Glutamatergic neuron (in vitro differentiated cells): ENCODE results near the gene SCGB2B2. TPM values are rescaled to one million over a fixed set of nuclear protein-coding genes. Genes with fewer than 3 reads are reported as not detected.

Source experiments
- DNase-seq: peaks from one replicate; pipeline ENCODE4 v3.0.0; 2022
- H3K27ac Mint-ChIP-seq: one replicate; pipeline ENCODE4 v1.8.0; 2020; ENCODE audit warnings: mild to moderate bottlenecking, mixed read lengths, inconsistent platforms; ENCODE audit not compliant: unreplicated experiment
- H3K27me3 Mint-ChIP-seq: one replicate; pipeline ENCODE4 v1.8.0; 2020; ENCODE audit warnings: mild to moderate bottlenecking, moderate library complexity, mixed read lengths, inconsistent platforms; ENCODE audit not compliant: unreplicated experiment
- H3K36me3 Mint-ChIP-seq: one replicate; pipeline ENCODE4 v1.8.0; 2020; ENCODE audit warnings: mild to moderate bottlenecking, mixed read lengths, inconsistent platforms; ENCODE audit not compliant: unreplicated experiment
- H3K4me1 Mint-ChIP-seq: one replicate; pipeline ENCODE4 v1.8.0; 2020; ENCODE audit warnings: mild to moderate bottlenecking, low read depth, mixed read lengths, inconsistent platforms; ENCODE audit not compliant: unreplicated experiment
- H3K4me3 Mint-ChIP-seq: one replicate; pipeline ENCODE4 v1.8.0; 2020; ENCODE audit warnings: mild to moderate bottlenecking, mixed read lengths, inconsistent platforms; ENCODE audit not compliant: unreplicated experiment
- H3K9me3 Mint-ChIP-seq: one replicate; pipeline ENCODE4 v1.8.0; 2020; ENCODE audit warnings: mild to moderate bottlenecking, moderate library complexity, mixed read lengths, inconsistent platforms; ENCODE audit not compliant: unreplicated experiment
- CTCF ChIP-seq: fragments of 200-600 bp; sonication (generic); IDR thresholded peaks from one replicate; pipeline ENCODE4 v1.5.0; 2021; ENCODE audit not compliant: partially characterized antibody, unreplicated experiment
- long read RNA-seq: library from polyadenylated mRNA; unstranded; transcript quantifications from one replicate; pipeline ENCODE4 v2.0.0, GENCODE V29; 2020; ENCODE audit not compliant: unreplicated experiment
- total RNA-seq: library from RNA; stranded (reverse); fragmentation: NEBNext Ultra II Directional; extraction: Animal tissue kit (Norgen Biotek cat#: 25700); gene quantifications from one replicate; pipeline ENCODE4 v1.2.1, GENCODE V29; 2021; ENCODE audit not compliant: unreplicated experiment

Gene SCGB2B2
- 1.2 TPM for total RNA-seq
- long read RNA-seq, partial matches to known transcripts, result 0 of 2 reads
- long read RNA-seq, other reads (novel, unspliced or antisense), result 2 of 2 reads

- Mint-ChIP-seq H3K4me1 (peaks cover 9% of the 10 kb centered on the region), H3K36me3 (peaks cover 11% of the 10 kb centered on the region), H3K9me3 (peaks cover 12% of the 10 kb centered on the region), H3K27ac (peak within 1 kb of the TSS; percentile 99), H3K4me3 (peak within 1 kb of the TSS; percentile 100), H3K27me3 (peaks cover 5% of the 10 kb centered on the region)
- peak; percentile 53 for DNase-seq
- no peak for TF ChIP-seq CTCF
Observed at GRCh38 chr19:34676697-34677385, at the start of gene SCGB2B2. Gene SCGB2B2, minus strand, starts transcription at chr19:34677159. Its CDS starts 82,596 bp downstream, at chr19:34594563.

- Mint-ChIP-seq H3K9me3 (peaks cover 5% of the 10 kb centered on the region), H3K36me3 (no peaks in the 10 kb centered on the region), H3K4me3 (no peak overlapping the region), H3K27ac (no peak overlapping the region), H3K27me3 (peaks cover 5% of the 10 kb centered on the region), H3K4me1 (no peaks in the 10 kb centered on the region)
- DNase-seq, result no peak
- TF ChIP-seq CTCF, result no peak
Observed at GRCh38 chr19:34725400-34725799, 48.4 kb upstream of the SCGB2B2 start.

- Mint-ChIP-seq H3K36me3 (no peaks in the 10 kb centered on the region), H3K27me3 (peaks cover 5% of the 10 kb centered on the region), H3K27ac (no peak overlapping the region), H3K4me1 (no peaks in the 10 kb centered on the region), H3K4me3 (no peak overlapping the region), H3K9me3 (peaks cover 3% of the 10 kb centered on the region)
- DNase-seq, result no peak
- no peak for TF ChIP-seq CTCF
Observed at GRCh38 chr19:34722353-34722752, 45.4 kb upstream of the SCGB2B2 start.

GRCh38 chr19:34715357-34715756, 38.4 kb upstream of the SCGB2B2 start:
- DNase-seq, result no peak
- TF ChIP-seq CTCF, result no peak
- H3K27me3 Mint-ChIP-seq, result no peaks in the 10 kb centered on the region
- peaks cover 6% of the 10 kb centered on the region for H3K36me3 Mint-ChIP-seq
- H3K4me1 Mint-ChIP-seq, result no peaks in the 10 kb centered on the region
- H3K27ac Mint-ChIP-seq, result no peak overlapping the region
- H3K9me3 Mint-ChIP-seq, result peaks cover 14% of the 10 kb centered on the region
- H3K4me3 Mint-ChIP-seq, result no peak overlapping the region

- peaks cover 15% of the 10 kb centered on the region for H3K9me3 Mint-ChIP-seq
Observed at GRCh38 chr19:34713262-34713637, 36.3 kb upstream of the SCGB2B2 start.

More at GRCh38 chr19:34713262-34713637, 36.3 kb upstream of the SCGB2B2 start:
- Mint-ChIP-seq H3K4me1 (no peaks in the 10 kb centered on the region), H3K27me3 (no peaks in the 10 kb centered on the region), H3K4me3 (no peak overlapping the region), H3K27ac (no peak overlapping the region), H3K36me3 (peaks cover 6% of the 10 kb centered on the region)
- no peak for DNase-seq
- TF ChIP-seq CTCF, result no peak
